Endothelial cell (in vitro differentiated cells): ENCODE measurements around the gene TECTB. TPM values are rescaled to one million over a fixed set of nuclear protein-coding genes. Genes with fewer than 3 reads are reported as not detected.

Source experiments
- DNase-seq: peaks from one replicate; pipeline ENCODE4 v3.0.0; 2021; ENCODE audit warnings: low spot score
- H3K27ac Mint-ChIP-seq: one replicate; pipeline ENCODE4 v1.8.0; 2021; ENCODE audit warnings: mixed read lengths, inconsistent platforms; ENCODE audit not compliant: unreplicated experiment
- H3K27me3 Mint-ChIP-seq: one replicate; pipeline ENCODE4 v1.8.0; 2021; ENCODE audit warnings: mild to moderate bottlenecking, moderate library complexity, mixed read lengths, inconsistent platforms; ENCODE audit not compliant: unreplicated experiment
- H3K36me3 Mint-ChIP-seq: one replicate; pipeline ENCODE4 v1.8.0; 2021; ENCODE audit warnings: mild to moderate bottlenecking, low read depth, mixed read lengths, inconsistent platforms; ENCODE audit not compliant: unreplicated experiment
- H3K4me1 Mint-ChIP-seq: one replicate; pipeline ENCODE4 v1.8.0; 2021; ENCODE audit warnings: mild to moderate bottlenecking, mixed read lengths, inconsistent platforms; ENCODE audit not compliant: unreplicated experiment
- H3K4me3 Mint-ChIP-seq: one replicate; pipeline ENCODE4 v1.8.0; 2021; ENCODE audit warnings: mild to moderate bottlenecking, mixed read lengths, inconsistent platforms; ENCODE audit not compliant: unreplicated experiment
- H3K9me3 Mint-ChIP-seq: one replicate; pipeline ENCODE4 v1.8.0; 2021; ENCODE audit warnings: mixed read lengths, inconsistent platforms; ENCODE audit not compliant: unreplicated experiment
- microRNA-seq: library from miRNA; unstranded; fragments of <30 nt; microRNA quantifications from one replicate; pipeline ENCODE4, GENCODE V29; 2020; ENCODE audit not compliant: unreplicated experiment
- total RNA-seq: library from RNA; stranded (reverse); fragmentation: NEBNext Ultra II Directional; extraction: Animal tissue kit (Norgen Biotek cat#: 25700); gene quantifications from one replicate; pipeline ENCODE4 v1.2.1, GENCODE V29; 2021; ENCODE audit not compliant: unreplicated experiment
- TF ChIP-seq, protein P1 (sequence below): fragments of 200-600 bp; sonication (generic); IDR thresholded peaks from one replicate; pipeline ENCODE4 v1.5.0; 2021; ENCODE audit warnings: antibody characterized with exemption; ENCODE audit not compliant: unreplicated experiment

Gene TECTB
- total RNA-seq, 1 donor from 2014 or later = not detected

DNA sequence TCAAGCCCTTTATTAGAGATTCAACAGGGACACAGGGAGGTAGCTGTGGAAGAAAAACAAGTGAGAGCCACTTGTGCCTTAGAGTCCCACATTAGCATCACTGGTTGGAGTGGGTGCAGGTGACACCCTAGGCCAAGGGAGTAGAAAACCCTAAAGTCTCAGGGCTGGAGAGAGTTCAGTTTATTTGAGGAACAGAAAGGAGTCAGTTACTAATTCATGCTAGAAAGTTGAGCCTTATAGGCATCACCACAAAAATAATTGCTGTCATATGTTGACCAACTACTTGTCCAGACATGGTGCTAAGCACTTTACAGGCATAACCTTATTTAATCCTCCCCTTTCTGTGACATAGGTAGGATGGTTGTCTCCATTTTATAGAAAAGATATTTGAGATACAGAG is 69.8 kb downstream of the TECTB start:
- H3K27ac Mint-ChIP-seq = no peak overlapping the region
- no peaks in the 10 kb centered on the region for H3K4me1 Mint-ChIP-seq
- no peak for DNase-seq
- H3K36me3 Mint-ChIP-seq = no peaks in the 10 kb centered on the region
- TF ChIP-seq, protein P1, sequence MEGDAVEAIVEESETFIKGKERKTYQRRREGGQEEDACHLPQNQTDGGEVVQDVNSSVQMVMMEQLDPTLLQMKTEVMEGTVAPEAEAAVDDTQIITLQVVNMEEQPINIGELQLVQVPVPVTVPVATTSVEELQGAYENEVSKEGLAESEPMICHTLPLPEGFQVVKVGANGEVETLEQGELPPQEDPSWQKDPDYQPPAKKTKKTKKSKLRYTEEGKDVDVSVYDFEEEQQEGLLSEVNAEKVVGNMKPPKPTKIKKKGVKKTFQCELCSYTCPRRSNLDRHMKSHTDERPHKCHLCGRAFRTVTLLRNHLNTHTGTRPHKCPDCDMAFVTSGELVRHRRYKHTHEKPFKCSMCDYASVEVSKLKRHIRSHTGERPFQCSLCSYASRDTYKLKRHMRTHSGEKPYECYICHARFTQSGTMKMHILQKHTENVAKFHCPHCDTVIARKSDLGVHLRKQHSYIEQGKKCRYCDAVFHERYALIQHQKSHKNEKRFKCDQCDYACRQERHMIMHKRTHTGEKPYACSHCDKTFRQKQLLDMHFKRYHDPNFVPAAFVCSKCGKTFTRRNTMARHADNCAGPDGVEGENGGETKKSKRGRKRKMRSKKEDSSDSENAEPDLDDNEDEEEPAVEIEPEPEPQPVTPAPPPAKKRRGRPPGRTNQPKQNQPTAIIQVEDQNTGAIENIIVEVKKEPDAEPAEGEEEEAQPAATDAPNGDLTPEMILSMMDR = no peak
- no peaks in the 10 kb centered on the region for H3K27me3 Mint-ChIP-seq
- H3K4me3 Mint-ChIP-seq = no peak overlapping the region
- H3K9me3 Mint-ChIP-seq = no peaks in the 10 kb centered on the region

Small RNA genes within 50 kb of the gene (microRNA-seq; reads per million reads assigned to microRNA genes)
- gene MIR6715A (not detected), gene MIR6715B (not detected)

Other genes starting within 250 kb of the TECTB start
- 11.5 TPM for gene GPAM, start 99.6 kb upstream of the TECTB start, total RNA-seq
- 0.64 TPM for gene ACSL5, start 90.7 kb downstream of the TECTB start, total RNA-seq
- gene ZDHHC6, start 163.5 kb downstream of the TECTB start, total RNA-seq = 42.8 TPM
- gene VTI1A, start 163.8 kb downstream of the TECTB start, total RNA-seq = 35.4 TPM